Muscle of back (tissue), 11 donors: ENCODE measurements around the gene ATAD1. TPM values are rescaled to one million over a fixed set of nuclear protein-coding genes. Genes with fewer than 3 reads are reported as not detected.
A peak's percentile ranks its signal among the peaks of the same experiment; 100 is the strongest.
"Not testable (repeated sequence)": the region's sequence is repeated elsewhere in the genome, so short reads cannot be mapped to it uniquely, and the experiment has no call there.

Experiments
- DNase-seq, 3 donors: peaks; one replicate each; pipeline versions ENCODE4 v3.0.0 to v3.0.0-alpha.2; 2013
- polyA plus RNA-seq, 10 donors: library from polyadenylated mRNA; unstranded; fragments of 120-200 nt; gene quantifications; one replicate each; pipeline ENCODE4 v1.2.1, GENCODE V29; 2013; ENCODE audit not compliant: insufficient read length in 10 of 10

The ATAD1 gene
- polyA plus RNA-seq, 10 donors = 23.2 to 38.5 (median 30.8) TPM

GRCh38 chr10:87804939-87805569, 13.0 kb downstream of the ATAD1 start:
- no peak for DNase-seq

GRCh38 chr10:87803831-87804230, 14.2 kb downstream of the ATAD1 start:
- DNase-seq = no peak

- no peak for DNase-seq
These were observed 14.7 kb downstream of the ATAD1 start for GRCh38 chr10:87803328-87803727.

GRCh38 chr10:87801813-87802435, 16.1 kb downstream of the ATAD1 start:
- not testable (repeated sequence) for DNase-seq

- no peak for DNase-seq
These were observed 18.2 kb downstream of the ATAD1 start for GRCh38 chr10:87799860-87800259.

GRCh38 chr10:87798082-87798481, 19.9 kb downstream of the ATAD1 start:
- no peak for DNase-seq

GRCh38 chr10:87794285-87794684, 23.7 kb downstream of the ATAD1 start:
- DNase-seq = no peak

GRCh38 chr10:87790185-87790584, 27.8 kb downstream of the ATAD1 start:
- no peak for DNase-seq

- no peak for DNase-seq
These were observed 31.6 kb downstream of the ATAD1 start for GRCh38 chr10:87786421-87786820.

- DNase-seq = no peak
These were observed 35.3 kb downstream of the ATAD1 start for GRCh38 chr10:87782721-87783120.

GRCh38 chr10:87781545-87781944, 36.5 kb downstream of the ATAD1 start:
- no peak for DNase-seq

GRCh38 chr10:87776328-87776727, 41.7 kb downstream of the ATAD1 start:
- no peak for DNase-seq

- DNase-seq = no peak
These were observed 42.3 kb downstream of the ATAD1 start for GRCh38 chr10:87775766-87776165.

- DNase-seq = peak in 2 of 3 donors; percentile 16 to 40
These were observed 46.0 kb downstream of the ATAD1 start for GRCh38 chr10:87771871-87772500.

GRCh38 chr10:87767253-87767652, 50.8 kb downstream of the ATAD1 start:
- DNase-seq = peak in 1 of 3 donors; percentile 57

GRCh38 chr10:87765666-87766376, 52.2 kb downstream of the ATAD1 start:
- no peak for DNase-seq

- DNase-seq = no peak
These were observed 53.7 kb downstream of the ATAD1 start for GRCh38 chr10:87764072-87764934.

- no peak for DNase-seq
These were observed 54.8 kb downstream of the ATAD1 start for GRCh38 chr10:87763086-87763861.

- DNase-seq = peak in 1 of 3 donors; percentile 19
These were observed 56.1 kb downstream of the ATAD1 start for GRCh38 chr10:87761892-87762291.

- DNase-seq = no peak
These were observed 56.9 kb downstream of the ATAD1 start for GRCh38 chr10:87761153-87761552.
